ENCODE measurements around the gene MGAT3. TPM values are rescaled to one million over a fixed set of nuclear protein-coding genes. Genes with fewer than 3 reads are reported as not detected.

The MGAT3 gene
- total and polyA plus RNA-seq, 2 donors (not counting 3 experiments of a cell fraction or from before 2014, with no cell fraction given), result not detected

DNA sequence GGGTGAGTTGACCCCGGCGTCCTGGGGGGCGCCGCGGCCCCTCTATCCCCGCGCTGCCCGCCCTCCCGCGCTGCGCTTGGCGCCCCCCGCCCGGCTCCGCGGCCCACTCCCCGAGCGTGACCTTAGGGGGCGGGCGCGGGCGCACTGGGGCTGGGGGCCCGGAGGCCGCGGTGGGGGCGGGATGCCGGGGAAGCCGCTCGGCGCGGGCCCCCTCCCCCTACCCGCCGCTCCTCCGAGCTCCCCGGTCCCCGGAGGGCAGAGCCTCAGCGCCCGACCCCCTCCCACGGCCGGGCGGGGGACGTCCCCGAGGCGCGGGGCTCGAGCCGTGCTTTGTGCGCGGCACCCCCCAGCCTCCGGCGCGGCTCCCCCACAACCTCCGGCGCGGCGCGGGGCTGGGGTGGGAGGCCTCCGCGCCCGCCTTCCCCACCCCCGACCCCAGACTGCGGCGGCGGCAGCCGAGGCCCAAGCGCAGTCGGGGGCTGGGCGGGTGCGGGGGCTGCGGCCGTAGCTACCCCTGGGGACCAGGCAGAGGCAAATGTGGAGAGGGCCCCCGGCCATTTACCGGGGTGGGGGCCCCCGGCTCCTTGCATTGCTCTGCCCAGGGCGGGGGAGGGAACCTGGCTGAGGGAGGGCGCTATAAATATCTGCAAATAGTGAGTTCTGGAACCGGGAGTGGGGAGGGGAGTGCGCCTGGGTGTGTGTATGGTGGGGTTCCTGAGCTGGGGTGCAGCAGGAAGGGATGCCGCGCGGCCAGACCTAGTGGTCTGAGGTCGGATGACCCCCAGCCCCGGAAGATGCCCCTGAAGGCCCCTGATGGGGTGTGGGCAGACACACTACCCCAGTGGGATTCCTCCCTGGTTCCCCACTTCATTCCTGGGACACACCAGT lies 988 bp downstream of the MGAT3 start:
- Histone ChIP-seq H3K27me3 (ENCODE audit: control insufficient read depth in 2 of 2, insufficient read depth in 2 of 2, low read length in 2 of 2) (peaks cover 26 to 28% of the 10 kb centered on the region in 2 experiments), H3K4me3 (replicated peaks in 1 of 3; ENCODE audit: insufficient read depth in 1 of 3, low read depth in 1 of 3, low read length in 3 of 3) (no peak overlapping the region), H3K4me1 (ENCODE audit: control insufficient read depth, extremely low read depth, insufficient read depth, low read length) (no peaks in the 10 kb centered on the region), H2AFZ (ENCODE audit: low read depth, low read length) (no peak overlapping the region), H3K27ac (ENCODE audit: insufficient read depth, low read depth, low read length) (no peak overlapping the region), H3K4me2 (ENCODE audit: insufficient read depth, low read length) (no peak overlapping the region), H3K79me2 (ENCODE audit: control insufficient read depth, insufficient read depth, low read length) (no peaks in the 10 kb centered on the region), H3K36me3 (ENCODE audit: control insufficient read depth in 2 of 2, extremely low read depth in 1 of 2, insufficient read depth in 2 of 2, low read length in 2 of 2) (no peaks in the 10 kb centered on the region), H3K9me1 (replicated peaks; ENCODE audit: control insufficient read depth, extremely low read depth, insufficient read depth, low read length) (no peaks in the 10 kb centered on the region), H3K9ac (replicated peaks; ENCODE audit: extremely low read depth, insufficient read depth, low read length) (no peak overlapping the region), H3K9me3 (replicated peaks; ENCODE audit: control insufficient read depth, insufficient read depth, low read length) (no peaks in the 10 kb centered on the region), H4K20me1 (replicated peaks; ENCODE audit: control insufficient read depth, extremely low read depth, insufficient read depth, low read length) (no peaks in the 10 kb centered on the region)
- dilution Hi-C loops (cut with MboI; ENCODE audit: extremely low pct_ligation_motif_present, low sequenced_read_pairs), result no loop called here
- intact Hi-C loops (cut with micrococcal nuclease), result no loop called here
- TF ChIP-seq POLR2AphosphoS5 (IDR thresholded peaks at IDR 0.05; ENCODE audit: insufficient read depth, low read depth, low read length) (no peak), JUN (IDR thresholded peaks at IDR 0.05; ENCODE audit: borderline replicate concordance, insufficient read depth, insufficient read length, low read depth) (no peak), EZH2 (IDR thresholded peaks at IDR 0.05; ENCODE audit: borderline replicate concordance, low read depth, low read length, severe bottlenecking) (peak; percentile 87), GATA2 (IDR thresholded peaks at IDR 0.05; ENCODE audit: insufficient read depth, insufficient read length, low read depth, low read length) (no peak), MYC (IDR thresholded peaks at IDR 0.05; ENCODE audit: low read depth, low read length) (no peak), FOS (IDR thresholded peaks at IDR 0.05; ENCODE audit: borderline replicate concordance, insufficient read depth, low read length) (no peak)
- POLR2A ChIA-PET, result no interaction called here
- DNase-seq (ENCODE audit: low read depth, low spot score) (no peak), FAIRE-seq (no peak)
- no TSS peak for BruUV-seq (replicated peaks)
- CTCF ChIA-PET, result interaction anchor here (0.7 kb wide), 1 partner anchor 21 kb away, joined by 3 read pairs; no protein-coding TSS in a partner anchor

Data from endothelial cell of umbilical vein (primary cell).